ENCODE measurements around the gene DNAJC13. TPM values are rescaled to one million over a fixed set of nuclear protein-coding genes. Genes with fewer than 3 reads are reported as not detected.

The DNAJC13 gene
- total and polyA plus RNA-seq, 2 of the 8 experiments (the other 6 are each of a cell fraction or from before 2014, with no cell fraction given) = 7.9 to 28.8 TPM

DNA sequence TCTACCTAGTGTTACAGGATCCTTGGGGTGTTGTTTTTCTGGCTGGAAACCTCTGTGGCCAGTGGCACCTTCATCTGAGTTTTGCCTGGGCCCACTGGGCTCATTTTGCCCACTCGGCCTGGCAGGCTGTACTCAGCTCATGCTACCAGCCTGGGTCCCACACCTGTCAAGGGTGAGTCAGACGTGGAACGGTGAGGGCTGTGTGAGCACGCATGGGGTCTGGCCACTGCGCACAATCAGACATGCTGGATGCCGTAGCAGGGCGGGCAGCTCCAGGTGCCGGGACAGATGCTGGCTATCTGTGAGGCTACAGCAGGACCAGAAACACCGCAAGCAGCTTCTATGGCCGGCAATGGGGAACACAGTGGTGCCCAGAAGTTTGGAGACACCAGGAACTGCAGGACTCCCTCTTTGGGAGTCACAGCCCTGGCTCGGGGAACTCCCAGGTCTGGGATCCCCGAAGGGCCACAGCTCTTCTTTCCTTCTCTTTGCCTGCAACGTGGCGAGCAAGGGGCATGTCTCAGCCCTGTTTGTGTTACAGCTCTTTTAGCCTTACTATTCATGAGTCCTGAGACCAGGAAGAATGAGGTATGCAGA is 35.9 kb upstream of the DNAJC13 start:
- peak overlapping the region in 2 of 4 experiments; percentile 1 to 45; a peak in 2 of 7 replicates for H3K9ac ChIP-seq (replicated peaks in 1 of 4; ENCODE audit: extremely low read depth in 1 of 4, low read depth in 3 of 4, low read length in 3 of 4)
- H2BK20ac ChIP-seq (ENCODE audit: low read length) = peak overlapping the region; percentile 94
- CTCF ChIA-PET (ENCODE audit: partially characterized antibody) = interaction anchor here (0.6 to 3.5 kb wide), 8 partner anchors 15 to 122 kb away, joined by 3 to 27 read pairs (median 4); no protein-coding TSS in a partner anchor
- peak overlapping the region; percentile 63 for H2BK120ac ChIP-seq (replicated peaks; ENCODE audit: low read depth, low read length)
- peak overlapping the region; percentile 42 to 63; a peak in 3 of 4 replicates for H3K4me2 ChIP-seq (ENCODE audit: insufficient read depth in 1 of 2, low read depth in 2 of 2, low read length in 2 of 2)
- WGBS, 2 experiments (ENCODE audit: extremely low coverage in 1 of 2, insufficient coverage in 1 of 2, insufficient read length in 1 of 2, insufficient replicate concordance in 2 of 2, low coverage in 1 of 2, low lambda C conversion rate in 2 of 2, missing lambda C conversion rate in 1 of 2) = 71% methylated on average over 14 of the region's 14 CpGs; no CpG with 5 or more reads in 1 of the 2 experiments
- H2AFZ ChIP-seq (ENCODE audit: low read length) = no peak overlapping the region
- H3K4me1 ChIP-seq (replicated peaks in 1 of 4; ENCODE audit: control insufficient read depth in 3 of 4, insufficient read depth in 4 of 4, low read length in 3 of 4) = peaks cover 18 to 25% (median 21%) of the 10 kb centered on the region in 4 experiments
- peak overlapping the region; percentile 94; the same call in 1 of the 2 replicates for H2BK15ac ChIP-seq (ENCODE audit: low read length)
- peak overlapping the region; percentile 91 for H4K91ac ChIP-seq (replicated peaks; ENCODE audit: insufficient read length, low read length)
- H3K23me2 ChIP-seq (ENCODE audit: low read depth, low read length) = no peaks in the 10 kb centered on the region
- no peak for FAIRE-seq
- peak in 1 of 2 experiments; percentile 57 for DNase-seq (ENCODE audit: low read depth in 1 of 2, low spot score in 2 of 2)
- H2AK5ac ChIP-seq (ENCODE audit: low read depth, low read length) = peak overlapping the region; percentile 84
- H3K79me1 ChIP-seq (ENCODE audit: low read depth, low read length) = no peaks in the 10 kb centered on the region; the same call in 1 of the 2 replicates
- peak overlapping the region in 1 of 4 experiments; percentile 46; a peak in 2 of 8 replicates for H3K4me3 ChIP-seq (ENCODE audit: extremely low read depth in 1 of 4, insufficient read depth in 2 of 4, low read depth in 3 of 4, low read length in 4 of 4)
- POLR2A ChIA-PET (ENCODE audit: partially characterized antibody) = interaction anchor here (0.9 to 3.5 kb wide), 11 partner anchors 13 to 1011 kb away, joined by 3 to 26 read pairs (median 6); partner anchors contain the start of gene DNAJC13
- H3K14ac ChIP-seq (ENCODE audit: insufficient read length) = no peak overlapping the region
- H3K23ac ChIP-seq (ENCODE audit: insufficient read length) = no peak overlapping the region
- no peaks in the 10 kb centered on the region for H3K27me3 ChIP-seq (replicated peaks in 1 of 4; ENCODE audit: control insufficient read depth in 3 of 4, extremely low read depth in 1 of 4, insufficient read depth in 3 of 4, low read length in 3 of 4)
- peak overlapping the region; percentile 82 for H3K27ac ChIP-seq (ENCODE audit: low read depth, low read length)
- no peaks in the 10 kb centered on the region for H3K36me3 ChIP-seq (ENCODE audit: control insufficient read depth in 2 of 4, insufficient read depth in 4 of 4, low read length in 3 of 4)
- peaks cover 2 to 6% of the 10 kb centered on the region in 2 experiments; a peak in 1 of 4 replicates for H3K9me3 ChIP-seq (ENCODE audit: insufficient read depth in 2 of 2, low read depth in 1 of 2, low read length in 1 of 2)
- peak overlapping the region; percentile 99; the same call in 1 of the 2 replicates for H2BK12ac ChIP-seq (ENCODE audit: low read depth, low read length)
- no peaks in the 10 kb centered on the region for H4K20me1 ChIP-seq (replicated peaks in 1 of 2; ENCODE audit: control insufficient read depth in 1 of 2, insufficient read depth in 2 of 2, low read length in 2 of 2)
- H4K8ac ChIP-seq (ENCODE audit: extremely low read depth, insufficient read depth, low read length) = peak overlapping the region; percentile 52; the same call in 1 of the 2 replicates
- H3K56ac ChIP-seq (replicated peaks; ENCODE audit: insufficient read length, low read depth, low read length) = peak overlapping the region; percentile 43
- peak overlapping the region; percentile 79 for H3K4ac ChIP-seq (replicated peaks; ENCODE audit: insufficient read length, low read depth, low read length)
- H4K5ac ChIP-seq (ENCODE audit: insufficient read length, low read depth, low read length) = no peak overlapping the region
- H3K79me2 ChIP-seq (ENCODE audit: control insufficient read depth in 1 of 2, insufficient read depth in 2 of 2, low read length in 2 of 2) = peaks cover 0 to 21% of the 10 kb centered on the region in 2 experiments; a peak in 2 of 4 replicates
- H2BK5ac ChIP-seq (ENCODE audit: low read depth, low read length) = peak overlapping the region; percentile 98
- TF ChIP-seq, protein P1, sequence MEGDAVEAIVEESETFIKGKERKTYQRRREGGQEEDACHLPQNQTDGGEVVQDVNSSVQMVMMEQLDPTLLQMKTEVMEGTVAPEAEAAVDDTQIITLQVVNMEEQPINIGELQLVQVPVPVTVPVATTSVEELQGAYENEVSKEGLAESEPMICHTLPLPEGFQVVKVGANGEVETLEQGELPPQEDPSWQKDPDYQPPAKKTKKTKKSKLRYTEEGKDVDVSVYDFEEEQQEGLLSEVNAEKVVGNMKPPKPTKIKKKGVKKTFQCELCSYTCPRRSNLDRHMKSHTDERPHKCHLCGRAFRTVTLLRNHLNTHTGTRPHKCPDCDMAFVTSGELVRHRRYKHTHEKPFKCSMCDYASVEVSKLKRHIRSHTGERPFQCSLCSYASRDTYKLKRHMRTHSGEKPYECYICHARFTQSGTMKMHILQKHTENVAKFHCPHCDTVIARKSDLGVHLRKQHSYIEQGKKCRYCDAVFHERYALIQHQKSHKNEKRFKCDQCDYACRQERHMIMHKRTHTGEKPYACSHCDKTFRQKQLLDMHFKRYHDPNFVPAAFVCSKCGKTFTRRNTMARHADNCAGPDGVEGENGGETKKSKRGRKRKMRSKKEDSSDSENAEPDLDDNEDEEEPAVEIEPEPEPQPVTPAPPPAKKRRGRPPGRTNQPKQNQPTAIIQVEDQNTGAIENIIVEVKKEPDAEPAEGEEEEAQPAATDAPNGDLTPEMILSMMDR (IDR thresholded peaks at IDR 0.05; ENCODE audit: control extremely low read depth in 1 of 3, insufficient read depth in 1 of 3, low read depth in 1 of 3, low read length in 3 of 3) = no peak
- TF ChIP-seq TBP (IDR thresholded peaks at IDR 0.05; ENCODE audit: low read depth, low read length) = no peak
- TF ChIP-seq BRCA1 (IDR thresholded peaks at IDR 0.05; ENCODE audit: low read depth, low read length) = no peak
- no peak for TF ChIP-seq RXRA (IDR thresholded peaks at IDR 0.05; ENCODE audit: insufficient read depth, low read depth, low read length)
- TF ChIP-seq POLR2AphosphoS5 (IDR thresholded peaks at IDR 0.05; ENCODE audit: low read depth, low read length) = no peak
- H3K18ac ChIP-seq (ENCODE audit: extremely low read depth, low read length) = peak overlapping the region; percentile 93
